Subcutaneous adipose tissue (tissue), 4 donors: ENCODE measurements around the gene OR12D3. TPM values are rescaled to one million over a fixed set of nuclear protein-coding genes. Genes with fewer than 3 reads are reported as not detected.

ENCODE experiments used
- total RNA-seq, 4 donors: library from RNA; depleted of rRNA; stranded (reverse); fragments of >200 nt; gene quantifications; one replicate each; pipeline ENCODE4 v1.1.0, GENCODE V29; 2016
- TF ChIP-seq, protein P1 (sequence below): fragments of 450-650 bp; IDR thresholded peaks from one replicate; pipeline ENCODE4 v1.5.1; 2016; ENCODE audit warnings: low read depth, mild to moderate bottlenecking, control low read depth, antibody characterized with exemption, moderate library complexity

The OR12D3 gene
- total RNA-seq, 4 donors from 2014 or later, result not detected

DNA sequence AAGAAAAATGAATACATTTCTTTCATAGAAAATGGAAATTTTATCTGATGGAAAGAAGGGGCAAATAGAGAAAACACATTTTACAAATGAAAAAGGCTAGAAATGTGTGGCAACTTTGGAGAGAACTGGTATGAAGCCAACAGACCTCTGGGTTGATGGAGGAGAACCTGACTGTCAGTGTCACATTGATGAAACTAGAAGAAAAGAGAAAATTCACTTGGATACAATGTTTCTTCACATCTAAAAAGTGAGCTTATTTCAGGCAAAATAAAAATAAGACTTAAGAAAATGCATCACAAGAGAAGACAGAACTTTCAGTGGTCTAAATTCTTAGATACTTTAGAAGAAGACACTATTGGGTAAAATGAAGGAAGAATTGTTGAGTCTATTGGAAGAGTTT, 20.2 kb upstream of the OR12D3 start, which contains the start of gene OR12D2:
Gene OR12D2 (plus strand): TSS at position 301 of the 400 bp plus-strand sequence. CDS start 1,069 bp downstream, outside the sequence.
- TF ChIP-seq, protein P1, sequence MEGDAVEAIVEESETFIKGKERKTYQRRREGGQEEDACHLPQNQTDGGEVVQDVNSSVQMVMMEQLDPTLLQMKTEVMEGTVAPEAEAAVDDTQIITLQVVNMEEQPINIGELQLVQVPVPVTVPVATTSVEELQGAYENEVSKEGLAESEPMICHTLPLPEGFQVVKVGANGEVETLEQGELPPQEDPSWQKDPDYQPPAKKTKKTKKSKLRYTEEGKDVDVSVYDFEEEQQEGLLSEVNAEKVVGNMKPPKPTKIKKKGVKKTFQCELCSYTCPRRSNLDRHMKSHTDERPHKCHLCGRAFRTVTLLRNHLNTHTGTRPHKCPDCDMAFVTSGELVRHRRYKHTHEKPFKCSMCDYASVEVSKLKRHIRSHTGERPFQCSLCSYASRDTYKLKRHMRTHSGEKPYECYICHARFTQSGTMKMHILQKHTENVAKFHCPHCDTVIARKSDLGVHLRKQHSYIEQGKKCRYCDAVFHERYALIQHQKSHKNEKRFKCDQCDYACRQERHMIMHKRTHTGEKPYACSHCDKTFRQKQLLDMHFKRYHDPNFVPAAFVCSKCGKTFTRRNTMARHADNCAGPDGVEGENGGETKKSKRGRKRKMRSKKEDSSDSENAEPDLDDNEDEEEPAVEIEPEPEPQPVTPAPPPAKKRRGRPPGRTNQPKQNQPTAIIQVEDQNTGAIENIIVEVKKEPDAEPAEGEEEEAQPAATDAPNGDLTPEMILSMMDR, result no peak

DNA sequence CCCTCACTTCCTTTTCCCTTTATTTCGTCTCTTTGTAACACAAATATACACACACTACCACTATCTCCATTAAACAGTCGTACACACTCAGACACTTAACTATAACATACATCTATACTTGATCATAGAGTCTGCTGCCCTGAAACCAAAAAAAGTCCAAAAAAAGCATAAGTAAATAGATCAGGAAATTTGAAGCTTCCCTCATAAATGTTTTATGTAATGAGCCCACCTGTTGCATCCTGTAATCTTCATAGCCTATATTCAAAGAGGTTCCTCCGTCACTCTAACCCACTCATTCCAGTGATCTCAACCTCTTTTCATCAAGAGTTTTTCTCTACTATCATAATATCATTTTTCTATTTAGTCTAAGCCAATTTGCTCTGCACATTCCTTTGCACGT, 13.4 kb upstream of the OR12D3 start:
- TF ChIP-seq, protein P1, result no peak

DNA sequence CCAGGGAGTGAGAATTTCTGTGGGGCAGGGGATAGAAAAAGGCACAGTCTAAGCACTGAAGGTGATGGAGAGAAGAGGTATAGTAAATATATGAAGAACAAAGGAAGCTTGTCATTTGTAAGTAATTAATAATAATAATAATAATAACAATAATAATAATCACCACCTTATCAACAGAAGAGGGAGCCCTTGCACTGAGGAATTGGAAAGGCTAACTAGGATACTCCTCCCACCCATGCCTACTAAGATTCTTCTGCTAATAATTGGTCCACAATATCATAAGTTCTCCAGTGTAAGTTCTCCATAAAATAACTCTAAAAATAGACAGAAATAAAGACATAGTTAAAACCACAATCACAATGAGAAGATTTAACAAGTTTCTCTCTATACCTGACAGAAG, 912 bp upstream of the OR12D3 start:
- TF ChIP-seq, protein P1, result no peak

DNA sequence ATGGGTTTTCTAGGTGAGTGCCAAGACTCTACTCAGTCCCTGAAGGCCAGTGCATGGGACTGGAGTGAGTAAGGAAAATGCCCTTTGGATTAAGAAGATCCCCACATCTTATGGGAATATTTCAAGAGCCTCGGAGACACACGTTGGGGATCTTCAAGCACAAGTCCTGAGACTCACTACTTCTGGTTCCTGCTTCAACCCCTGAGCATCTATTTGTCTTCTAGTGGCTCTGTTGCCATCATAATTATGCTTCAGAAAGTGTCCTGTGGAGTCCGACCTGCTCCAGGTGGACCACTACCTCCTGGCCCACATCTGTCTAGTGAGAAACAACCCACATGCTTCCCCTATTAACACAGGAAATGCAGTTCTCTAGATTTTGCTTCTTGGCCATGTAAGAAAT, 6.3 kb downstream of the OR12D3 start, which contains the start of gene OR5V1:
Gene OR5V1 (minus strand): TSS at position 101 of the 400 bp plus-strand sequence. CDS start 12,670 bp downstream, outside the sequence.
- TF ChIP-seq, protein P1, result no peak

DNA sequence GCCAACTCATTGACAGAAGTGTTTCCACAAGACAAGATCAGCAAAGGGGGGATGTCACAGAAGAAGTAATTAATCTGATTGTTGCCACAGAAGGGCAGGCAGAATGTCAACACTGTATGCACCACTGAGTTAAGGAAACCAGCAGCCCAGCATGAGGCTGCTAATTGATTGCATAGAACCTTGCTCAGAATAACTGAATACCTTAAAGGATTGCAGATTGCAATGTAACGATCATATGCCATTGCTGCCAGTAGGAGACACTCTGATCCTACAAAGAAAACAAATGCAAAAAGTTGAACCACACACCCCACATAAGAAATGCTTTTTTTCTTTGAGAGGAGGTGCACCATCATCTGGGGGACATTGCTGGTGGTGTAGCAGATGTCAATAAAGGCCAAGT, 19.5 kb downstream of the OR12D3 start:
- TF ChIP-seq, protein P1, result no peak

DNA sequence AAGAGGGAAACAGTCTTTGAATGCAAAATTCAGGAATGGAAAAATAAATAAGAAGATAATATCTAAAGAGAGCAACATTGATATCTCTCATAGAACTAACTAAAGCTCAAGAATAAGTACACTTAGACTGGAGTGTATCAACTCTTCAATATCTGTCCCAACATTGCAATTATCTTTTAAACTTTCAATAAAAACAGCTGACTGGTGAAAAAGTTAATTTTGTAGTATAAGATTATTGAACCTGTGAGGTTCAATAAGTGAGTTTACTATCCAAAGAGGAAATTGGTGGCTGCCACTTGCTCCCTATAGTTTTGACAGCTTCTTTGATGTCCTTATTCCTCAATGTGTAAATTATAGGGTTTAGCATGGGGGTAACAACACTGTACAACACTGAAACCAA, 20.1 kb downstream of the OR12D3 start:
- TF ChIP-seq, protein P1, result no peak

DNA sequence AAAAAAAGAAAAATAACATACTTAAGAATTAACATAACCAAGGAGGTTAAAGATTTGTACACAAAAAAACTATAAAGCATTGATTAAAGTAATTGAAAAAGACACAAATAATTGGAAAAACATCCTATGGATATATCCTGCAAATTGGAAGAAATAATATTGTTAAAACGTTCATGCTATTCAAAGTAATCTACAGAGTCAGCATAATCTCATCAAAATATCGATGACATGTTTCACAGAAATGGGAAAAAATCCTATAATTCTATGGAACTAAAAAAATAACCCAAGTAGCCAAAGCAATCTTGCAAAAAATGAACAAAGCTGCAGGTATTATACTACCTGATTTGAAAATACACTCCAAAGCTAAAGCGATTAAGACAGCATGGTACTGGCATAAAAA, 29.7 kb downstream of the OR12D3 start:
- TF ChIP-seq, protein P1, result no peak

DNA sequence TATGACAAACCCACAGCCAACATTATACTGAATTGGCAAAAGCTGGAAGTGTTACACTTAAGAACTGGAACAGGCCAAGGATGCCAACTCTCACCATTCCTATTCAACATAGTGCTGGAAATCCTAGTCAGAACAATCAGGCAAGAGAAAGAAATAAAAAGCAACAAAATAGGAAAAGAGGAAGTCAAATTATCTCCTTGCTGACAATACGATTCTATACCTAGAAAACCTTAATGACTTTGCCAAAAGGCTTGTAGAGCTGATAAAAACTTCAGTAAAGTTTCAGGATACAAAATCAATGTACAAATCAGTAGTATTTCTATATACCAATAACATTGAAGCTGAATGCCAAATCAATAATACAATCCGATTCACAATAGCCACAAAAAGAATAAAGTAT, 38.8 kb downstream of the OR12D3 start:
- TF ChIP-seq, protein P1, result no peak
